HepG2 (cell line): ENCODE results near the gene TNS1. TPM values are rescaled to one million over a fixed set of nuclear protein-coding genes. Genes with fewer than 3 reads are reported as not detected.

ENCODE experiments used
- ATAC-seq: fragments of 200-7000 bp; cut with Tn5 transposase; 3 replicates; pipeline ENCODE4 v1.9.1; 2020; ENCODE audit warnings: mild to moderate bottlenecking, moderate library complexity
- BruUV-seq: library from RNA; stranded (reverse); fragments of 400-500 nt; replicated peaks from 2 replicates; lab custom pipeline; 2021; lab: Mats Ljungman, UMichigan
- CTCF ChIA-PET: fragments of 300-600 bp; formaldehyde crosslinking; extraction: SDS; loops from one replicate; lab custom pipeline; 2021; ENCODE audit warnings: low total read pairs, inconsistent platforms, low intra/inter-chr PET ratio; lab: Yijun Ruan, JAX
- POLR2A ChIA-PET: fragments of 350-600 bp; sonication (Branson Sonifier 250); formaldehyde crosslinking; loops from one replicate; lab custom pipeline; 2020; ENCODE audit warnings: antibody characterized with exemption, inconsistent platforms; lab: Yijun Ruan, JAX
- DNase-seq: peaks from one replicate; pipeline ENCODE4 v3.0.0-alpha.2; 2015; ENCODE audit warnings: low spot score
- FAIRE-seq: peaks from 3 replicates; lab custom pipeline; 2011; peaks lifted over from hg19 to GRCh38; lab: Jason Lieb, UNC
- H2AFZ ChIP-seq: one replicate; pipeline ENCODE4 v1.6.1; 2011; ENCODE audit warnings: low read length, inconsistent platforms
- H3K27ac ChIP-seq: fragments of 300-600 bp; 3 replicates; pipeline ENCODE4 v1.8.0; 2011; ENCODE audit warnings: mixed run types, mild to moderate bottlenecking, mixed read lengths, low read length, inconsistent platforms; ENCODE audit not compliant: insufficient read depth; ENCODE audit errors: extremely low read length
- H3K27me3 ChIP-seq, 2 experiments: fragments of 200-600 bp in 1 of 2; 2 replicates in 1 of 2; 3 replicates in 1 of 2; pipeline versions ENCODE4 v1.6.0 to v1.8.0; 2011; ENCODE audit warnings: low read length in 2 of 2, mild to moderate bottlenecking in 2 of 2, moderate library complexity in 2 of 2, inconsistent platforms in 1 of 2; ENCODE audit not compliant: insufficient read depth in 2 of 2, control insufficient read depth in 1 of 2
- H3K36me3 ChIP-seq, 2 experiments: fragments of 200-600 bp in 1 of 2; replicated peaks in 1 of 2; 2 replicates in 1 of 2; 3 replicates in 1 of 2; pipeline versions ENCODE4 v1.5.1 to v1.8.0; 2011; ENCODE audit warnings: low read length in 2 of 2, inconsistent platforms in 1 of 2; ENCODE audit not compliant: insufficient read depth in 2 of 2, control insufficient read depth in 1 of 2
- H3K4me1 ChIP-seq: 2 replicates; pipeline ENCODE4 v1.5.1; 2012; ENCODE audit warnings: low read length, inconsistent platforms; ENCODE audit not compliant: insufficient read depth
- H3K4me2 ChIP-seq: 2 replicates; pipeline ENCODE4 v1.6.0; 2011; ENCODE audit warnings: low read depth, low read length, inconsistent platforms
- H3K4me3 ChIP-seq, 3 experiments: fragments of 200-600 bp in 1 of 3; sonication (generic), shearing (Covaris generic) in 1 of 3; replicated peaks in 1 of 3; 2 replicates each; pipeline ENCODE4 v1.5.1; 2011 to 2016; ENCODE audit warnings: low read length in 3 of 3, inconsistent platforms in 2 of 3, low read depth in 2 of 3, mild to moderate bottlenecking in 2 of 3, control low read depth in 1 of 3, mixed read lengths in 1 of 3; ENCODE audit not compliant: insufficient read depth in 1 of 3
- H3K79me2 ChIP-seq: one replicate; pipeline ENCODE4 v1.6.1; 2011; ENCODE audit warnings: low read length, inconsistent platforms; ENCODE audit not compliant: insufficient read depth
- H3K9ac ChIP-seq: 2 replicates; pipeline ENCODE4 v1.6.0; 2011; ENCODE audit warnings: mild to moderate bottlenecking, low read depth, low read length, inconsistent platforms; ENCODE audit not compliant: insufficient read depth
- H3K9me3 ChIP-seq: 2 replicates; pipeline ENCODE4 v1.5.1; 2012; ENCODE audit warnings: mild to moderate bottlenecking, low read length
- H4K20me1 ChIP-seq: 2 replicates; pipeline ENCODE4 v1.6.0; 2011; ENCODE audit warnings: inconsistent platforms, mild to moderate bottlenecking, low read length, moderate library complexity; ENCODE audit not compliant: insufficient read depth
- ELF4 ChIP-seq: sonication (generic); formaldehyde crosslinking; IDR thresholded peaks from 2 replicates; pipeline ENCODE4 v1.5.0; 2020; ENCODE audit warnings: missing genetic modification reagents, mild to moderate bottlenecking, moderate library complexity, borderline replicate concordance
- GATAD1 ChIP-seq: IDR thresholded peaks from 2 replicates; pipeline ENCODE4 v1.6.1; 2016; ENCODE audit warnings: missing genetic modification reagents, missing compliant biosample characterization
- HMG20A ChIP-seq: IDR thresholded peaks from 2 replicates; pipeline ENCODE4 v1.6.1; 2016; ENCODE audit warnings: borderline replicate concordance
- KAT8 ChIP-seq: IDR thresholded peaks from 2 replicates; pipeline ENCODE4 v1.6.1; 2016; ENCODE audit warnings: missing genetic modification reagents, missing compliant biosample characterization
- MEIS1 ChIP-seq: sonication (generic); formaldehyde crosslinking; IDR thresholded peaks from 2 replicates; pipeline ENCODE4 v1.9.0; 2021; ENCODE audit warnings: mild to moderate bottlenecking, missing genetic modification reagents, moderate library complexity, borderline replicate concordance
- MIER2 ChIP-seq: IDR thresholded peaks from 2 replicates; pipeline ENCODE4 v1.6.1; 2016; ENCODE audit warnings: missing biosample characterization, missing genetic modification reagents
- MYC ChIP-seq: sonication (generic); formaldehyde crosslinking; IDR thresholded peaks from 2 replicates; pipeline ENCODE4 v1.9.0; 2021; ENCODE audit warnings: missing genetic modification reagents, borderline replicate concordance
- NRL ChIP-seq: sonication (generic); formaldehyde crosslinking; IDR thresholded peaks from 2 replicates; pipeline ENCODE4 v1.5.0; 2020; ENCODE audit warnings: missing genetic modification reagents, mild to moderate bottlenecking, moderate library complexity, borderline replicate concordance
- ZNF180 ChIP-seq: sonication (generic); formaldehyde crosslinking; IDR thresholded peaks from 2 replicates; pipeline ENCODE4 v1.4.0; 2020; ENCODE audit warnings: low read depth, missing genetic modification reagents, borderline replicate concordance
- ZNF569 ChIP-seq: sonication (generic); formaldehyde crosslinking; IDR thresholded peaks from 2 replicates; pipeline ENCODE4 v1.5.0; 2020; ENCODE audit warnings: mild to moderate bottlenecking, missing genetic modification reagents, moderate library complexity, borderline replicate concordance
- ZNF720 ChIP-seq: sonication (generic); formaldehyde crosslinking; IDR thresholded peaks from 2 replicates; pipeline ENCODE4 v1.4.0; 2020; ENCODE audit warnings: missing genetic modification reagents
- in situ Hi-C: cut with HindIII; loops from 2 replicates; pipeline ENCODE4 v1.10.0; 2017; ENCODE audit warnings: low pct_unique_long_range_greater_than_20kb; ENCODE audit not compliant: extremely low pct_ligation_motif_present
- intact Hi-C: fragments of 100-400 bp; cut with micrococcal nuclease; formaldehyde crosslinking; loops from one replicate; pipeline ENCODE4 v1.10.0; 2022; ENCODE audit not compliant: unreplicated experiment
- polyA plus RNA-seq, 8 experiments: library from polyadenylated mRNA; depleted of rRNA in 3 of 8; stranded (reverse) in 7 of 8; unstranded in 1 of 8; fragments of >200 nt; fragmentation: Illumina TruSeq in 4 of 8; extraction: Trizol in 4 of 8; gene quantifications; 2 replicates each; pipeline versions ENCODE4 v1.2.1 to v1.2.3, GENCODE V29; 2011 to 2016; ENCODE audit warnings: low read depth in 4 of 8, missing spikeins in 1 of 8, mixed read lengths in 1 of 8; ENCODE audit not compliant: insufficient read depth in 1 of 8
- total RNA-seq, 5 experiments: library from RNA; depleted of rRNA; stranded (reverse); fragments of >200 nt; fragmentation: Illumina TruSeq; extraction: Trizol; gene quantifications; 2 replicates each; pipeline ENCODE4 v1.2.3, GENCODE V29; 2016; ENCODE audit warnings: low read depth in 1 of 5
- TF ChIP-seq, protein P1 (sequence below): sonication (generic); formaldehyde crosslinking; IDR thresholded peaks from 2 replicates; pipeline ENCODE4 v1.5.0; 2020; ENCODE audit warnings: missing genetic modification reagents
- TF ChIP-seq, protein P2 (sequence below): sonication (generic); formaldehyde crosslinking; IDR thresholded peaks from 2 replicates; pipeline ENCODE4 v1.5.0; 2020; ENCODE audit warnings: mild to moderate bottlenecking, missing genetic modification reagents, borderline replicate concordance
- TF ChIP-seq, protein P3 (sequence below): sonication (generic); formaldehyde crosslinking; IDR thresholded peaks from 2 replicates; pipeline ENCODE4 v1.8.1; 2023; ENCODE audit warnings: missing genetic modification reagents, inconsistent platforms, borderline replicate concordance

The TNS1 gene
- total and polyA plus RNA-seq, 2 of the 13 experiments (the other 11 are each of a cell fraction or from before 2014, with no cell fraction given), result 1.9 to 118 TPM

DNA sequence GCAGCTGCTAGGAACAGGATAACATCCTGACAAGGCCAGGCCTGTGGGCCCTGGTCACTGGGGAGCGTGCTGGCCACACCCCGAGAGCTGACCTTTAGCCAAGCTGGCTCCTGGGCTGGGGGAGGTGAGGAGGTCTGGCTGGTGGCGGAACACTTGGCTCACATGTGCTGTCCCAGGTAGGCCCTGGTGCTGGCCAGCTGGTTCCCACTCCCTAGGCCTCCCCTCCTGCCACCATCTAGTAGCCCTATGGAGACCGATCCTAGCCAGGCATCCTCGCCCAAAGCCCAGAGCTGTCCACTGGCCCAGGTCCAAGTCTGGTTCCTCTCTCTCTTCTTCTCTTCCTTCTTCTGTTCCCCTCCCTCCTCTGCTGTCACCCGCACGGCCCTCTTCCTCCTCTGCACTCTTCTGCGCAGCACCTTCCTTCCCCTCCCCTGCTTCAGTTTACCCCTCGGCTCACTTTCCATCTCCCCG is 52.4 kb downstream of the TNS1 start (continued):
- no peak for TF ChIP-seq NRL
- TF ChIP-seq, protein P1, sequence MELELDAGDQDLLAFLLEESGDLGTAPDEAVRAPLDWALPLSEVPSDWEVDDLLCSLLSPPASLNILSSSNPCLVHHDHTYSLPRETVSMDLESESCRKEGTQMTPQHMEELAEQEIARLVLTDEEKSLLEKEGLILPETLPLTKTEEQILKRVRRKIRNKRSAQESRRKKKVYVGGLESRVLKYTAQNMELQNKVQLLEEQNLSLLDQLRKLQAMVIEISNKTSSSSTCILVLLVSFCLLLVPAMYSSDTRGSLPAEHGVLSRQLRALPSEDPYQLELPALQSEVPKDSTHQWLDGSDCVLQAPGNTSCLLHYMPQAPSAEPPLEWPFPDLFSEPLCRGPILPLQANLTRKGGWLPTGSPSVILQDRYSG, result no peak
- TF ChIP-seq ZNF180, result no peak
- no peak for TF ChIP-seq ZNF569
- no peak for TF ChIP-seq ELF4
- TF ChIP-seq ZNF720 (CRISPR knock-in tag), result no peak

DNA sequence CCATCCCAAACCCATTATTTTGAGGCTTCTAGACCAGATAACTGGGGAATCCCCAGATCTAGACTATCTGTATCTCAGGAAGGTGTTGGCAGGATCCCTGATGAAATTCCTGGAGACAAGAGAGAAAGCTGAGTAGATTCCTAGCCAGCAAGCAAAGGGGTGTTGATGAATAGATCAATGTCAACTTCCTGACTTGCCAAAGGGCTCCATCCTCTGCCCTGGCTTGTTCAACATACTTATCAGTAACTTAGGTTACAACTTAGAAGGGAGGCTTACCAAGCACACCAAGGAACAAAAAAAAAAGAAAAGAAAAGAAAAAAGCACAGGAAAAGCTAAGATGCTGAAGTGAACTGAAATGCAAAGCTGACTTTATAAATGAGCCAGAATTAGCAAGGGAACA is 53.3 kb downstream of the TNS1 start:
- Histone ChIP-seq H2AFZ (no peak overlapping the region), H3K27ac (no peak overlapping the region), H3K4me2 (no peak overlapping the region), H3K36me3 (no peaks in the 10 kb centered on the region), H3K4me3 (no peak overlapping the region), H3K79me2 (no peaks in the 10 kb centered on the region), H3K4me1 (peaks cover 29% of the 10 kb centered on the region), H4K20me1 (no peaks in the 10 kb centered on the region), H3K27me3 (peaks cover 12 to 85% of the 10 kb centered on the region in 2 experiments; a peak in 4 of 5 replicates), H3K9me3 (no peaks in the 10 kb centered on the region), H3K9ac (no peak overlapping the region)
- no TSS peak for BruUV-seq
- intact Hi-C loops, result no loop called here
- ATAC-seq (no peak), DNase-seq (no peak), FAIRE-seq (no peak)
- POLR2A ChIA-PET, result no interaction called here
- in situ Hi-C loops, result no loop called here
- CTCF ChIA-PET, result no interaction called here
- no peak for TF ChIP-seq MYC (CRISPR knock-in tag)
- TF ChIP-seq, protein P2, sequence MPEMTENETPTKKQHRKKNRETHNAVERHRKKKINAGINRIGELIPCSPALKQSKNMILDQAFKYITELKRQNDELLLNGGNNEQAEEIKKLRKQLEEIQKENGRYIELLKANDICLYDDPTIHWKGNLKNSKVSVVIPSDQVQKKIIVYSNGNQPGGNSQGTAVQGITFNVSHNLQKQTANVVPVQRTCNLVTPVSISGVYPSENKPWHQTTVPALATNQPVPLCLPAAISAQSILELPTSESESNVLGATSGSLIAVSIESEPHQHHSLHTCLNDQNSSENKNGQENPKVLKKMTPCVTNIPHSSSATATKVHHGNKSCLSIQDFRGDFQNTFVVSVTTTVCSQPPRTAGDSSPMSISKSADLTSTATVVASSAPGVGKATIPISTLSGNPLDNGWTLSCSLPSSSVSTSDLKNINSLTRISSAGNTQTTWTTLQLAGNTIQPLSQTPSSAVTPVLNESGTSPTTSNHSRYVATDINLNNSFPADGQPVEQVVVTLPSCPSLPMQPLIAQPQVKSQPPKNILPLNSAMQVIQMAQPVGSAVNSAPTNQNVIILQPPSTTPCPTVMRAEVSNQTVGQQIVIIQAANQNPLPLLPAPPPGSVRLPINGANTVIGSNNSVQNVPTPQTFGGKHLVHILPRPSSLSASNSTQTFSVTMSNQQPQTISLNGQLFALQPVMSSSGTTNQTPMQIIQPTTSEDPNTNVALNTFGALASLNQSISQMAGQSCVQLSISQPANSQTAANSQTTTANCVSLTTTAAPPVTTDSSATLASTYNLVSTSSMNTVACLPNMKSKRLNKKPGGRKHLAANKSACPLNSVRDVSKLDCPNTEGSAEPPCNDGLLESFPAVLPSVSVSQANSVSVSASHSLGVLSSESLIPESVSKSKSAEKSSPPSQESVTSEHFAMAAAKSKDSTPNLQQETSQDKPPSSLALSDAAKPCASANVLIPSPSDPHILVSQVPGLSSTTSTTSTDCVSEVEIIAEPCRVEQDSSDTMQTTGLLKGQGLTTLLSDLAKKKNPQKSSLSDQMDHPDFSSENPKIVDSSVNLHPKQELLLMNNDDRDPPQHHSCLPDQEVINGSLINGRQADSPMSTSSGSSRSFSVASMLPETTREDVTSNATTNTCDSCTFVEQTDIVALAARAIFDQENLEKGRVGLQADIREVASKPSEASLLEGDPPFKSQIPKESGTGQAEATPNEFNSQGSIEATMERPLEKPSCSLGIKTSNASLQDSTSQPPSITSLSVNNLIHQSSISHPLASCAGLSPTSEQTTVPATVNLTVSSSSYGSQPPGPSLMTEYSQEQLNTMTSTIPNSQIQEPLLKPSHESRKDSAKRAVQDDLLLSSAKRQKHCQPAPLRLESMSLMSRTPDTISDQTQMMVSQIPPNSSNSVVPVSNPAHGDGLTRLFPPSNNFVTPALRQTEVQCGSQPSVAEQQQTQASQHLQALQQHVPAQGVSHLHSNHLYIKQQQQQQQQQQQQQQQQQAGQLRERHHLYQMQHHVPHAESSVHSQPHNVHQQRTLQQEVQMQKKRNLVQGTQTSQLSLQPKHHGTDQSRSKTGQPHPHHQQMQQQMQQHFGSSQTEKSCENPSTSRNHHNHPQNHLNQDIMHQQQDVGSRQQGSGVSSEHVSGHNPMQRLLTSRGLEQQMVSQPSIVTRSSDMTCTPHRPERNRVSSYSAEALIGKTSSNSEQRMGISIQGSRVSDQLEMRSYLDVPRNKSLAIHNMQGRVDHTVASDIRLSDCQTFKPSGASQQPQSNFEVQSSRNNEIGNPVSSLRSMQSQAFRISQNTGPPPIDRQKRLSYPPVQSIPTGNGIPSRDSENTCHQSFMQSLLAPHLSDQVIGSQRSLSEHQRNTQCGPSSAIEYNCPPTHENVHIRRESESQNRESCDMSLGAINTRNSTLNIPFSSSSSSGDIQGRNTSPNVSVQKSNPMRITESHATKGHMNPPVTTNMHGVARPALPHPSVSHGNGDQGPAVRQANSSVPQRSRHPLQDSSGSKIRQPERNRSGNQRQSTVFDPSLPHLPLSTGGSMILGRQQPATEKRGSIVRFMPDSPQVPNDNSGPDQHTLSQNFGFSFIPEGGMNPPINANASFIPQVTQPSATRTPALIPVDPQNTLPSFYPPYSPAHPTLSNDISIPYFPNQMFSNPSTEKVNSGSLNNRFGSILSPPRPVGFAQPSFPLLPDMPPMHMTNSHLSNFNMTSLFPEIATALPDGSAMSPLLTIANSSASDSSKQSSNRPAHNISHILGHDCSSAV (CRISPR knock-in tag), result no peak
- TF ChIP-seq, protein P3, sequence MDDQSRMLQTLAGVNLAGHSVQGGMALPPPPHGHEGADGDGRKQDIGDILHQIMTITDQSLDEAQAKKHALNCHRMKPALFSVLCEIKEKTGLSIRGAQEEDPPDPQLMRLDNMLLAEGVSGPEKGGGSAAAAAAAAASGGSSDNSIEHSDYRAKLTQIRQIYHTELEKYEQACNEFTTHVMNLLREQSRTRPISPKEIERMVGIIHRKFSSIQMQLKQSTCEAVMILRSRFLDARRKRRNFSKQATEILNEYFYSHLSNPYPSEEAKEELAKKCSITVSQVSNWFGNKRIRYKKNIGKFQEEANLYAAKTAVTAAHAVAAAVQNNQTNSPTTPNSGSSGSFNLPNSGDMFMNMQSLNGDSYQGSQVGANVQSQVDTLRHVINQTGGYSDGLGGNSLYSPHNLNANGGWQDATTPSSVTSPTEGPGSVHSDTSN, result no peak
- TF ChIP-seq KAT8 (CRISPR knock-in tag), result no peak
- TF ChIP-seq HMG20A (CRISPR knock-in tag), result no peak
- no peak for TF ChIP-seq MEIS1 (CRISPR knock-in tag)
- no peak for TF ChIP-seq GATAD1 (CRISPR knock-in tag)
- no peak for TF ChIP-seq MIER2 (CRISPR knock-in tag)
